Skeletal muscle satellite cell (primary cell): Measurements from ENCODE around the gene TBX4.
"Not testable (repeated sequence)": the region's sequence is repeated elsewhere in the genome, so short reads cannot be mapped to it uniquely, and the experiment has no call there.

Experiments
- H3K27me3 ChIP-seq: 2 replicates; pipeline ENCODE4 v1.7.0; 2013; ENCODE audit warnings: low read length; ENCODE audit not compliant: control insufficient read depth, insufficient read depth
- H3K36me3 ChIP-seq: 2 replicates; pipeline ENCODE4 v1.7.0; 2013; ENCODE audit warnings: mild to moderate bottlenecking, control low read depth, low read length; ENCODE audit not compliant: insufficient read depth
- H3K4me1 ChIP-seq: 2 replicates; pipeline ENCODE4 v1.7.0; 2013; ENCODE audit warnings: low read length; ENCODE audit not compliant: control insufficient read depth, insufficient read depth
- H3K4me2 ChIP-seq: 2 replicates; pipeline ENCODE4 v1.7.0; 2013; ENCODE audit warnings: mild to moderate bottlenecking, low read length
- H3K4me3 ChIP-seq: 2 replicates; pipeline ENCODE4 v1.7.0; 2013; ENCODE audit warnings: low read length
- H3K9ac ChIP-seq: 2 replicates; pipeline ENCODE4 v1.7.0; 2013; ENCODE audit warnings: mild to moderate bottlenecking, low read depth, low read length, moderate library complexity
- H3K9me3 ChIP-seq: replicated peaks from 2 replicates; pipeline ENCODE4 v1.7.0; 2013; ENCODE audit warnings: mild to moderate bottlenecking, control low read depth, low read length

Gene TBX4

DNA sequence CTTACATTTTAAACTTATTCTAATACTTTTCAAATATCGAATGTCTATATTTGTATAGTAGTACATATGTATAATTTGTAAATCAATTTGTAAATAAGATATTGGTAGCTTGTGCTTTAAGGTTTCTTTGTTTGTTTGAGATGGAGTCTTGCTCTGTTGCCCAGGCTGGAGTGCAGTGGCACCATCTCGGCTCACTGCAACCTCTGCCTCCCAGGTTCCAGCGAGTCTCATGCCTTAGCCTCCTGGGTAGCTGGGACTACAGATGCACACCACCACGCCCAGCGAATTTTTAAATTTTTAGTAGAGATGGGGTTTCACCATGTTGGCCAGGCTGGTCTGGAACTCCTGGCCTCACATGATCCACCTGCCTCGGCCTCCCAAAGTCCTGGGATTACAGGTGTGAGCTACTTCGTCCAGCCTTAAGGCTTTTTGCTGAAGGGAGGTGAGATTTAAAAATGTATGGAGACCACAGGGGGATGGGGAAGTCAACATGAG, 41.7 kb downstream of the TBX4 start:
- Histone ChIP-seq H3K4me1 (peaks cover 13% of the 10 kb centered on the region), H3K27me3 (peaks cover 20% of the 10 kb centered on the region)
- H3K4me2 ChIP-seq, H3K36me3 ChIP-seq, H3K9me3 ChIP-seq, H3K9ac ChIP-seq, H3K4me3 ChIP-seq: not testable (repeated sequence)

DNA sequence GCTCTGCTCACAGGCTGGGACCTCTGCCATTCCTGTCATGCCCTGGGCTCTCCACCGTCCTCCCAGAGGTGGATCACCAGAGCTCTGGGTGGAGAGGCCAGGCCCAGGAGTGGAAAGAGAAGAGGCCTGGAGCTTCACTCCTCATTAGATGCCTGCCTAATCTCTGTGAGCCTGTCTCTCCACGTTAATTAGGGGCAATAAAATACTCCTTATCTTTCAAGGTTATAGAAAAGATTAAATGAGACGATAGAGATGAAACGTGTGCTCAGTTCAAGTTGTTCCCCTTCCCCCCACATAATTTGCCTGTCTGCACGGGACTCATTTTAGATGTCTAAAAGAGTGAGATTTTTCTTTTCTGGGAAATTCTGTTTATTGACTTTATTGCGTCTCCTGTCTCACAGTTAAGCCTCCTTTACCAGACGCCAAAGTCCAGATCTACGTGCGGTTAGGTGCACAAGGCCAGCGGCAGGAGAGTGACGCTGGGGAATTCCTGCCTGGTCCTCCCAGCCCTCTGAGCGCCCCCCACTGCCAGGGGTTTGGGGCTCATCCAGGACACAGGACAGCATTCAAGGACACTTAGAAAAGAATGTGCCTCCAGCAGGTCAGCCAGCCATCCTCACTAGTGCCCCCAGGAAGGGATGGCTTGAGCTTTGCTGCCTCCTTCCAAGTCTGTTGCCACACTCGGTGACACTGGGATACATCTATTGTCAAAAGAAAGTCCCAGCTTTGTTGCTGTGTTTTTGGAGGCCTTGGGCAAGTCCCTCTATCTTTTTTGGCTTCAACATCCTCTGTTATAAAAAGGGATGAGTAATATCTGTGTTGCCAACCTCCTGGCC, 42.3 kb downstream of the TBX4 start:
- Histone ChIP-seq H3K9ac (no peak overlapping the region), H3K4me3 (no peak overlapping the region), H3K4me2 (peak overlapping the region; percentile 9), H3K4me1 (peaks cover 13% of the 10 kb centered on the region), H3K27me3 (peaks cover 20% of the 10 kb centered on the region), H3K9me3 (no peaks in the 10 kb centered on the region), H3K36me3 (no peaks in the 10 kb centered on the region)

DNA sequence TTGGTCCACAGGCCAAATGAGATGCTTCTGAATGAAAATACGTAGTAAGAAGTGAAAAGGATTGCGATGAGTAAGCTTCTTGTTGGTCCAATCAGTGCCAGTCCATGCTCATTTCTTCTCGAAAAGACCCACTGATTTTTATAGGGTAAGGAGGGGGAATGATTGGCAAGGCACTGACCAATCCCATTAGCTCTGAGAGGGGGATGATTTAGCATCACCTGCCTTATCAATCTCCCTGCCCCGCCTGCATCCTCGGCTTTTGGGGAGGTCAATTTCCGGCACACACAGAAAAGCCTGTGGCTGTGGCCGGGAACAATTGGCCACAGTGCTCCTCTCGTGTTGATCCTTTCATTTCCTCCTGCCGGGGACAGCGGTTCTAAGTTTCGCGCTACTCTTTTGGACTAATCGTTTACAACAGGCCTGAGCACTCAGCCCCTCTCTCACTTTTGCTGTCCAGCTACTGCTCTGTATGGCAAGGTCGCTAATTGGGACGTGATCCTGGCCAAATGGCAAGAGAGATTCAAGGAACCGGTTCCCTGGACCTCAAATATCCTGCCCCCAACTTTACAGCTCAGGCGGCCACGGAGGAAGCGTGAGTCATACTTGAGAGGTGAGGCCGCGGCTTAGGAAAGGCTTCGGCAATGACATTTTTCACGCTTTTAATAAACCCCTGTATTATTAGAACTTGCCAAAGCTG, 43.1 kb downstream of the TBX4 start:
- peak overlapping the region; percentile 88 for H3K4me2 ChIP-seq
- H3K27me3 ChIP-seq, result peaks cover 20% of the 10 kb centered on the region
- no peaks in the 10 kb centered on the region for H3K9me3 ChIP-seq
- peak overlapping the region; percentile 69 for H3K4me3 ChIP-seq
- H3K9ac ChIP-seq, result peak overlapping the region; percentile 57
- peaks cover 13% of the 10 kb centered on the region for H3K4me1 ChIP-seq
- no peaks in the 10 kb centered on the region for H3K36me3 ChIP-seq

DNA sequence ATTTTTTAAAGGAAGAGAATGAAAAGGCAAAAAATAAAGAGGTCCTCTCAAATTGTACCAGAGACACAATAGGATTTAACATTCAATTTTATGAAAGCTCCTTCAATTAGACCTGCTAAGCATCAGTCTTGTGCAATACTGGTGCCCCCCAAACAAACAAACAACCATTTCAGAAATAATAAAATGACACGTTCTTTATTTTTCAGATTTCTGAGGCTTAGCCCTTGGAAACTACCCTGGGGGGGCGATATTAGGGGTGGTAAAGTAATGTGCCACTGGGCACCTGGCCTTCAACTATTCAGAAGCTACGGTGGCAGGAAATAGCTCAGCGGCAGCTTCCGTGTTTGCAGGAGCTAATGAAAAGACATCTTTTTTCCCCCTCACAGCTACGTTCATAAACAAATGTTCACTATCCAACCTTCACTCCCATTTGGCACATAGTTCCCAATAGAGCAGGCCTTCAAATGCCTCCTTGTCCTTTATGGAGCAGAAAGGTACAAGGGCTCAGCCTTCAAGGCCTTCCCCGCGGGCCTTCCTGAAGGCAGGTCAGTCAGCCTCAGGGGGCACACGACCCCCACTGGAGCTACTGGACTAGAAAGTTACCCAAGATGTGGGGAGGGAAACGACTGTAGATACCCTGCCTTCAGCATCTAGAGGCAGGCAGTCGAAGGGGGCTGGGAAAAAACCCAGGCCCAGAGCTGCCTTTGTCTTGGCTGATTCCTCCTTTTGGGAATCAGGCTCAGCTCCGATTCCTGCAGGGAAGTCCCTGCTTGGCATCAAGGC, 44.1 kb downstream of the TBX4 start:
- Histone ChIP-seq H3K36me3 (no peaks in the 10 kb centered on the region), H3K27me3 (peaks cover 20% of the 10 kb centered on the region), H3K9me3 (no peaks in the 10 kb centered on the region), H3K4me3 (no peak overlapping the region), H3K9ac (peak overlapping the region; percentile 57), H3K4me2 (peak overlapping the region; percentile 88), H3K4me1 (peaks cover 13% of the 10 kb centered on the region)

DNA sequence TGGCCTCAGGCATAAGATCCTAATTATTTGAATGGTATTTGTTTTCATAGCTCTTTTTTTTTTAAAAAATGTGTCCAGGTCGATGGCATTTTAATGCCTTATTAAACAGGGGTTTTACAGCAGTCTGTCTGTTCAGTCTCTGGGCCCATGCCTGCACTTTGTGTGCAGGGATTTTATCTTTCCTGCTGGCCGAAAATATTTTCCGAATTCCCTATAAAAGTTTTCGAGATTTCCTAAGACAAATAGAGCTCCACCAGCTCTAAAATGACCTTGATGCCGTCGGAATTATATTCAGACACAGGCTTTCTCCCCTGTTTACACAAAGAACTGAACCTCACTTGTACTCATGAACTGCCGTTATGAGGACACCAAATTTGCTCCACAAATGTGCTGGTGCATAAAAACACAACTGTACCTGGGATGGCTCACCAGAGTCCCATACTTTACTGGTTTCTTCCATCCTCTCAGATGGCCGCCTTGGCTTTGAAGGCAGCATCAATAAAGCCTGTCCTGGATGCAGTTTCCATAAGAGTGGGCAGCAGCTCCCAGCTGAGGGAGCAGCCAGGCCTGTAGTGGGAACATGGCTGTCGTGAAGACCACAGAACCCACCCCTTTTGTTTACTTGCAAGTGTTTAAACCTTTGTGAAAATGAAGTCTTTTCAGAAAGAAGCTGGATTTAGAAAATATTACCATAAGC, 44.9 kb downstream of the TBX4 start:
- Histone ChIP-seq H3K27me3 (peaks cover 16% of the 10 kb centered on the region), H3K4me3 (no peak overlapping the region), H3K4me1 (peaks cover 13% of the 10 kb centered on the region), H3K4me2 (no peak overlapping the region), H3K9me3 (no peaks in the 10 kb centered on the region), H3K9ac (no peak overlapping the region), H3K36me3 (no peaks in the 10 kb centered on the region)

DNA sequence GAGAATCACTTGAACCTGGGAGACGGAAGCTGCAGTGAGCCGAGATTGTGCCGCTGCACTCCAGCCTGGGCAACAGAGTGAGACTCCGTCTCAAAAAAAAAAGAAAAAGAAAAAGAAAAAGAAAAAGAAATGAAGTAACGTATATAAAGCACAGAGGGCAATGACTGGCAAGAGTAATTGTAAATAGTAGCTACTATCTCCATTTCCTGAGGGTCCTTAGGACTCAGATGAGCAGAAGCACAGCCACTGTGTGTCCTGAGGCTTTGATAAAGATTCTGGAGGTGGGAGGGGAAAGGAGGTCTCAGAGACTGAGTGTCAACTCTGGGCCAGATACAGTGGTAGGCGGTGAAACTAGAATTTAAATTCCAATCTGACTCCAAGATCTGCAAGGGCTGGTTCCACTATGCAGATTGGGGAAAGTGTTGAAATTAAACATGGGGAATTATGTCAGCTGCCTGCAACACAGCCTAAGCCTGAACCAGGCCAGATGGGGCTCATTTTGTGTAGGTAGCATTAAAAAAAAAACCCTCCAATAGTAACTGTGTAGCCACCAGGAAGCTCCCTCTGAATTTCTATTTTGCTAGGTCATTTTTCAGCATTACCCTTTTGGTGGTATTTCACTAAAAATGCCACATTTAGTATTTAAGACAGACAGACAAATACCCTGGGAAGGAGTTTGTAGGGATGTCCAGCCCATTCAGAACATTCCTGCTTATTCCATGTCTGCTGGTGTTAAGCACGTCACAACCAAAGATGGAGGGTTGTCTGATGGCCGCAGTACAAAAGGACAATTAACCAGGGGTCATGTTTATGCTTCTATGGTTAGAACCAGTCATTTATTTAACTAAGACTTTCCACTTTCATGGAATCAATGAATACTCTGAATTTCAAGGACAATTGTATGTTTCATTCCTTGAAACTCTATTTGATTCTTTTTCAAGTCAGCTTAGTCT, 46.1 kb downstream of the TBX4 start:
- H3K4me3 ChIP-seq, result no peak overlapping the region
- H3K36me3 ChIP-seq, result no peaks in the 10 kb centered on the region
- no peak overlapping the region for H3K9ac ChIP-seq
- H3K4me1 ChIP-seq, result peaks cover 13% of the 10 kb centered on the region
- H3K4me2 ChIP-seq, result no peak overlapping the region
- H3K9me3 ChIP-seq, result no peaks in the 10 kb centered on the region
- H3K27me3 ChIP-seq, result peaks cover 6% of the 10 kb centered on the region

DNA sequence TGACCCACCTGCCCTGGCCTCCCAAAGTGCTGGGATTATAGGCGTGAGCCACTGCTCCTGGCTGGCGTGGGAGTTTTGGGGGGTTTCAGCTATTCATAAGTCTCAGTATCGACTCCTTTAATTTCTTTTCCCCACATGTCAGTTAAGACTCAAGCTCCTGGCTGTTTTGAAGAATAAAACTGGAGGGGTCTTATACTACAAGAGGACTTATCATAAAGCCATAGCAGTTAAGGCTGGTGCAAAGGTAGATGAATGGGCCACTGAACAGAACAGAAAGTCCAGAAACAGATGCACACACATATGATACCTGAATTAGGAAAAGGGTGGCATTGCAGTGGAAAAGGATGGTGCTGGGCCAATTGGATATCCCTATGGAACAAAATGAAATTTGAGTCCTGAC, 47.4 kb downstream of the TBX4 start:
- H3K27me3 ChIP-seq, result peaks cover 3% of the 10 kb centered on the region
- no peak overlapping the region for H3K4me2 ChIP-seq
- no peaks in the 10 kb centered on the region for H3K36me3 ChIP-seq
- H3K9me3 ChIP-seq, result no peaks in the 10 kb centered on the region
- peaks cover 16% of the 10 kb centered on the region for H3K4me1 ChIP-seq
- no peak overlapping the region for H3K4me3 ChIP-seq
- H3K9ac ChIP-seq, result no peak overlapping the region

DNA sequence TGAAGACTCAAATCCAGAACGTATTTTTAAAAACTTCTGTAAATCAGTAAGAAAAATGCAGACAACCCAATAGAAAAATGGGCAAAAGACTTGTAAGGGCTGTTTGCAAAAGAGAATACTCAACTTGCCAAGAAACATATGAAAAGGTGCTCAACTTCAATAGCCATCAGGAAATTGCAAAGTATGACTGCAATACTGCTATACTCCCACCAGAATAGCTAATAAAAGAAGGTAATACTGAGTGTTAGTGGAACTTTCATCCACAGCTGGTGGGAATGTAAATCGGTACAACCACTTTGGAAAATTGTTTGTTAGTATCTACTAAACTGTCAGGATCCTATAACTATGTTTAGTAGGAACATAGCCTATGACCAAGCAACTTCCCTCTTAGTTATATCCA, 48.1 kb downstream of the TBX4 start:
- H3K27me3 ChIP-seq, result peaks cover 3% of the 10 kb centered on the region
- H3K36me3 ChIP-seq, result no peaks in the 10 kb centered on the region
- no peak overlapping the region for H3K4me3 ChIP-seq
- no peaks in the 10 kb centered on the region for H3K9me3 ChIP-seq
- no peak overlapping the region for H3K9ac ChIP-seq
- no peak overlapping the region for H3K4me2 ChIP-seq
- peaks cover 17% of the 10 kb centered on the region for H3K4me1 ChIP-seq

DNA sequence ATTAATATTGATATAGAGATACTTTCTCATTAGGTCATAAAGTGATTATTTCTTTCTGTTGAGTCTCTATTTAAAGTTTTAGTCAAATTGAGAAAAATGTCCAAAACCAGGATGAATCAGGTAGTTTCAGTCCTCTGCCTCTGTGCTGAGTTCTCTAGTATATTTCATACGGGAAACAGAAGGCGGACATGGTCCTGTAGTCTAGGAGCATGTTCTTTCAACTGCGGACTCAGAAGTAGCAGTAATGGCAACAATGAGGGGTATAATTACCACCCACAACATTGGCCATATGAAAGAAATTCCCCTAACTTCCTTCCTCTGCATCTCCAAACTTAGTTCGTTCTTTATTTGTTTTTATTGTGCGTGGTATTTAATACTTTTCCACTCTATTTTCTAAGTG, 50.1 kb downstream of the TBX4 start:
- Histone ChIP-seq H3K9ac (no peak overlapping the region), H3K4me2 (no peak overlapping the region), H3K9me3 (no peaks in the 10 kb centered on the region), H3K4me1 (peaks cover 6% of the 10 kb centered on the region), H3K27me3 (peaks cover 6% of the 10 kb centered on the region), H3K36me3 (no peaks in the 10 kb centered on the region), H3K4me3 (no peak overlapping the region)

DNA sequence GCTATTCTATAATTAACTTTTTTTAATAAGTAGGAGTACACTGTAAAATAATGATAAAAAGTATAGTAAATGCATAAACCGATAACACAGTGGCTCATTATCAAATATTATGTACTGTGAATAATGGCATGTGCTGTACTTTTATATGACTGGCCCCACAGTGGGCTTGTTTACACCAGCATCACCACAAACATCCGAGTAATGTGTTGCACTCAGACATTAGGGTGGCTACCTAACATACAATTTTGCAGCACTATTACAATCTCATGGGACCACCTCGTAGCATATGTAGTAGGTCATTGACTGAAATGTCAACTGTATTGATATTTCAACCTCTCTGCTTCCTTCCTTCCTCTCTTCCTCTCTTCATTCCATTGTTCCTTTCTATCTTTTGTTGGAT, 51.7 kb downstream of the TBX4 start:
- Histone ChIP-seq H3K9ac (no peak overlapping the region), H3K4me1 (peaks cover 6% of the 10 kb centered on the region), H3K4me2 (no peak overlapping the region), H3K27me3 (peaks cover 13% of the 10 kb centered on the region), H3K9me3 (no peaks in the 10 kb centered on the region), H3K4me3 (no peak overlapping the region), H3K36me3 (no peaks in the 10 kb centered on the region)
